Activated CD8-positive, alpha-beta memory T cell treated with anti-CD3 and anti-CD28 coated beads for 1 hour (primary cell): ENCODE results near the gene CD59.

Experiments used
- DNase-seq, 2 donors: peaks; one replicate each; pipeline ENCODE4 v3.0.0-alpha.2; 2020; ENCODE audit warnings: low read depth in 1 of 2; ENCODE audit errors: extremely low read depth in 1 of 2

Gene CD59

GRCh38 chr11:33736148-33736812 lies at the start of gene CD59:
CD59 (minus strand) TSS chr11:33736423; CDS start chr11:33722445, 13,978 bp downstream.
- peak; percentile 75 to 86 for DNase-seq

DNA sequence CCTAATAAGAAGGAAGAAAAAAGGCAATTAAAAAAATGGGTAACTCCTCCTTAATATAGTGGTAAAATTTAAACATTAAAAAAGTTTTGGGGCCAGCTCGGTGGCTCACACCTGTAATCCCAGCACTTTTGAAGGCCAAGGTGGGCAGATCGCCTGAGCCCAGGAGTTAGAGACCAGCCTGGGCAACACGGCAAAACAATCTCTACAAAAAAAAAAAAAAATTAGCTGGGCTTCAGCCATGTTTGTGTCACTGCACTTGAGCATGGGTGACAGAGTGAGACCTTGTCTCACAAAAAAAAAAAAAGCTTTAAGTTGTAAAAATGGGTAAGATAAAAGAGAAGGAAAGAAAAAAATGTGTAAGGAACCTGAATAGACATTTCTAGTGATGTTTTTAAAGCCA lies 49.4 kb upstream of the CD59 start:
- no peak for DNase-seq

GRCh38 chr11:33779849-33780528 lies 43.8 kb upstream of the CD59 start:
- DNase-seq = no peak

- DNase-seq = no peak
These were observed 42.5 kb upstream of the CD59 start for GRCh38 chr11:33778675-33779074.

DNA sequence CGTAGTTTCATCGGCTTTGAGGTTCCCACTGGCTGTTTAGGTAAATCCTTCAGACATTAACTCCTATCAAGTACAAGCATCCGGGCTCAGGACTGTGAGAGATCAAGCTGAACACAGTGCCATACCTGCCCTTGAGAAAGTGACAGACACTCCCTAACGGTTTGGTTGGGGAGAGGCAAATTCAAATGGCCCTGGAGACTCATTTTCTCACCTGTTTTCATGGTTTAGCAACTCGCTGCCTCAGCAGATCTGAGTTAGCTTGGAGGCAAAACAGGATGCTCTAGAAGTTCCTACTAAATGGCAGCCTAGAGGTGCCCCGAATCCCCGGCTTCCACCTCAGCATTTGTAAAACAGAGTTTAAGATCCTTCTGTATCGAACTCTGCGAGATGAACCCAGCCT lies 41.7 kb upstream of the CD59 start:
- DNase-seq = no peak

GRCh38 chr11:33775832-33776470 lies 39.7 kb upstream of the CD59 start:
- no peak for DNase-seq

DNA sequence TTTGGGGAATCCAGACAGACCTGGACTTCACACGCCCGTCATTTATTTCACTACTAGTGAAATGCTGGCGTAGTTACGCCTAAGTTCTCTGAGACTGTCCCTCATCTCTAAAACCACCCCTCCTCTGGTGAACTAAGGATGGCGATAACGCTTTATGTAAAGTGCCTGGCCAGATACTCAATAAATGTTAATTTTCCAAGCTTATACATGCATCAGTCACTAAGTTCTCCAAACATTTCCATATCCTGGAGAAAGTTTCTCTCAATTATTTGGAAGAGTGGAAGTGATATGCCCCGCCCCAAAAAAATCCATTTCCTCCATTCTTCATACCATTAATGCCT lies 39.2 kb upstream of the CD59 start:
- no peak for DNase-seq

DNA sequence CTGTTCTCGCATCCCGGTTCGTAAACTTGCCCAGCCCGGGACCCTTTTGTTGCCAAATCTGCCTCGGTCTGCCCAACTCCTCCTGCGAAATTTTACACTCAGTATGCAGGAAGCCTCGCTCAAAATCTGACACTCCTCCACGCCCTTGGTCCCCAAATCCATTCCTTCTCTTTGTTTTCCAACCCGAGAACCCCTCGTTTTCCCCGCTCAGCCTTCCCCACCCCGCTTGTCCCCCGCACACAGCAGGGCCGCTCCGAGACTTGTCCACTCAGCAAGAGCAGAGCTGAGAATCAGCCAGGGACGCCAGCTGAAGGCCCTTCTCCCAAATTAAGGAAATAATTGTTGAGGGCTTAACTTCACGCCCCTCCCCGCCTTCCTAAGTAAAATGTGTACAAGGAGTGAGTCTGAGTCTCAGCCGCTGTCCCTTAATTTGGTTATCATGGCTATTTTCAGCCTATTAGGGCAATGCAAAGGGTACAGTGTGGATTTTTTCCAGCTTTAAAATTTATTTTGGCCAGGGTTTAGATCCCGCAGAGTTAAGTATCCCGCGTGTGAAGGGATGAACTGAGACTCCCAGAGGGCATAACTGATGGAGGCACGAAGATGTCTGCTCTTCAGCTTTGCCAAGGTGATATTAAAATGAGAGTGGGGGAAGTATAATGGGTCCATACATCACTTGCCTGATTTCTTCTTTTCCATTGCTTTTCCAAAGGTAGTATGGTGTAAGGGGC lies 38.7 kb upstream of the CD59 start:
- DNase-seq = no peak

GRCh38 chr11:33773987-33774735 lies 37.9 kb upstream of the CD59 start, which contains the start of gene FBXO3:
FBXO3 (minus strand) TSS chr11:33774520; CDS start chr11:33774497, 23 bp downstream.
- peak; percentile 63 to 76 for DNase-seq

GRCh38 chr11:33773404-33773986 lies 37.3 kb upstream of the CD59 start:
- DNase-seq = no peak

GRCh38 chr11:33772870-33773269 lies 36.6 kb upstream of the CD59 start:
- DNase-seq = no peak

DNA sequence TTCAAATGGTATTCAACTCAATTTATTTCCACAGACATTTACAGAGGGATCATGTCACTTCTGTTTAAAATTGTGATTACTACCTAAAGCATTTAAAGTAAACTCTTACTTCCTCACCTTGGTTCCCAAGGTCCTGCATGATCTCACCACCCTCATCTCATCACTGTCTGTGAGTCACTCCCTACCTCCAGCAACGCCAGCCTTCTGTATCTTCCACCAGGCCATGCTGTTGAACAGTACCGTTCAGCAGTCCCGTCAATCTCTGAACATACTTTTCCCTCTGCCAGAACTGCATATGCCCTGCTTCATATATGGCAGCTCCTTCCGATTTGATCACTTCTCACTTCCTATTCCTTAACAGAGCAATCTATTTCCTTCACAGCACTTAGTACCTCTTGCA lies 36.1 kb upstream of the CD59 start:
- DNase-seq = no peak

GRCh38 chr11:33770236-33770635 lies 34.0 kb upstream of the CD59 start:
- DNase-seq = no peak

DNA sequence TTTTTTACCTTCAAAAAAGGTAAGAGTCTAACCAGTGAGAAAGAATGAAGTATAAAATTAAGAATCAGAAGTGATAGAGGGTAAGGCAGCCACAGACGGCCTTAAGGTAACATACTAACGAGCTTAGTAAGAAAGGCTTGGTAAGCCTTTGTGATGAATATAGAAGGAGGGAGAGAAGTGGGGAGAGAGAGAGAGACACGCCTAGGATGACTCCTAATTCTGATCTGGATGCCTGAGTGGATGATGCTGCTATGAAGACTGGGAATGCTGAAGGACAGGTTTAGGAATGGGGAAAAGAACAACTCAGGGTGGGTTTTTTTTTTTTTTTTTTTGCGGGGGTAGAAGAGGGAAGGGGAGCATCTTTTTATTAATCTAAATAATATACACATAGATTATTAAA lies 33.3 kb upstream of the CD59 start:
- no peak for DNase-seq

- DNase-seq = no peak
These were observed 31.4 kb upstream of the CD59 start for GRCh38 chr11:33767624-33768023.

DNA sequence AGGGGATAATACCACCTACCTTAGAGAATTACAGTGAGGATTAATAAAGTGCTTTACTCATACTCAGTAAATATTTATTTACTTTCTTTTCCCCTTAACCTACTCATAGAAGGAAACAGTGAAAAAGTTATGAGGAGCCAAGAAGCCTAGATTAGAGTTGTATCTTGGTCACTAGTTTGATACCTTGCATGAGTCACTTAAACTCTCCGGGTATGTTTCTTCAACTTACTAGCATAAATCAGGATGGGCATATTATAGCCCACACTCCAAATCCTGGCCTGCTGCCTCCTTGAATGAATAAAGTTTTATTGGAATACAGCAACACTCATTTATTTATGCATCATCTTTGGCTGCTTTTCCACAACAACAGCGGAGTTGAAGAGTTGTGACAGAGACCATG lies 29.9 kb upstream of the CD59 start:
- DNase-seq = no peak

DNA sequence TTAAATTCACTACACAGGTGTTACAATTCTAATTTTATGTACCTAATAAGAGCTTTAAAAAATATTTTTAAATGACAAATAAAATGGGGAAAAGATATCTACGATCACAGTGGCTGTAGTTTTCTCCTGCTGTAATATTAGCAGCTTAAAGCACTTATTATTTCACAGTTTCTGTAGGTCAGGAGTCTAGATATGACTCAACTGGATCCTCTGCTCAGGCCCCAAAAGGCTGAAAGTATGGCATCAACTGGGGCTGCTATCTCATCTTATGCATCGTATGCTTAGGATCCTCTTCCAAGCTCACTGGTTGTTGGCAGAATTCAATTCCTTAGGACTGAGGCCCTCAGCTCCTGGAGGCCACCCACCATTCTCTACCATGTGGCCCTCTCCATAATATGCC lies 25.2 kb upstream of the CD59 start:
- no peak for DNase-seq

- DNase-seq = no peak
These were observed 17.2 kb upstream of the CD59 start for GRCh38 chr11:33753304-33753967.

GRCh38 chr11:33751878-33752277 lies 15.7 kb upstream of the CD59 start:
- no peak for DNase-seq

GRCh38 chr11:33747979-33748378 lies 11.8 kb upstream of the CD59 start:
- DNase-seq = no peak
